NCI-H2196 (cell line): Measurements from ENCODE around the gene GNG12.

Source experiments
- DNase-seq: peaks from one replicate; lab custom pipeline; 2025; ENCODE audit not compliant: unreplicated experiment; lab: John Stamatoyannopoulos, UW

GNG12 gene

DNA sequence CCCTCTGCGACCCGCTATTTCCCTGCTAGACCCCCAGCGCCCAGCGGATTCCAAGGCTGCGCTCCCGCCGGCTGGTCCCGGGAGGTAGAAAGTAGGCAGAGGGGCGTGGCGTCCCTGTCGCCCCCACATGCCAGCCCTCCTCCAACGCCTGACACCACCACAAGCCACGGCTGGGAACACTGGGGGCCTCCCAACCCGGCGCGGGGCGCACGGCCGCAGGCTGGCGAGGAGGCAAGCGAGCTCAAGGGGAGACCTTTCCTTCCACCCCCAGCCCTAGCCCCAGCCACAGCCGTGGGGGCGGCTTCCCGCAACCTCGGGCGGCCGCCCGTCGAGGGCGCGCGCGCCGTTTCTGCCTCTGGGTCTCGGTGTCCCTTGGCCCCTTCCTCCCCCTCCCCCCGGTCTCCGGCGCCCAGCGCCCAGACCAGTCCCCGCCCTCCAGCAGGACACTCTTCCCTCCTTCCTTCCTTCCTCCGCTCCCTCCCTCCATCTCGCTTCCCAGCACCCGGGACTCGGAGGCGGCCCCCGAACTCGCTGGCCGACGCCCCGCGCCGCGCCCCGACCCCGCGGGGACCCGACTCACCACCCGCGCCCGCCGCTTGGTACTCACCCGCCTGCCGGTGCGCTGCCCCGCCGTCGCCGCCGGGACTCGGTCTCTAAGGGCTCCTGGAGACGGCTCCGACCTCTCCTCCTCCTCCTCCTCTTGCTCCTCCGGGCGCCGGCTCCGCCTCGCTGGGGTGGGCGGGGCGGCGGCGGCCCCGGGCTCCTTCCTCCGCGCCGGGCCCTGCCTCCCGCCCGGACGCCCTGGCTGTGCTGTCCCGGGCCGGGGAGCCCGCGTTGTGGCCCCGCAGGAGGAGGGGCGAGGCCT lies at the start of gene GNG12:
TSS of gene GNG12 (minus strand) at position 731 of the 865 bp plus-strand sequence. CDS start 125,781 bp downstream, outside the sequence.
- DNase-seq: peak; percentile 55

DNA sequence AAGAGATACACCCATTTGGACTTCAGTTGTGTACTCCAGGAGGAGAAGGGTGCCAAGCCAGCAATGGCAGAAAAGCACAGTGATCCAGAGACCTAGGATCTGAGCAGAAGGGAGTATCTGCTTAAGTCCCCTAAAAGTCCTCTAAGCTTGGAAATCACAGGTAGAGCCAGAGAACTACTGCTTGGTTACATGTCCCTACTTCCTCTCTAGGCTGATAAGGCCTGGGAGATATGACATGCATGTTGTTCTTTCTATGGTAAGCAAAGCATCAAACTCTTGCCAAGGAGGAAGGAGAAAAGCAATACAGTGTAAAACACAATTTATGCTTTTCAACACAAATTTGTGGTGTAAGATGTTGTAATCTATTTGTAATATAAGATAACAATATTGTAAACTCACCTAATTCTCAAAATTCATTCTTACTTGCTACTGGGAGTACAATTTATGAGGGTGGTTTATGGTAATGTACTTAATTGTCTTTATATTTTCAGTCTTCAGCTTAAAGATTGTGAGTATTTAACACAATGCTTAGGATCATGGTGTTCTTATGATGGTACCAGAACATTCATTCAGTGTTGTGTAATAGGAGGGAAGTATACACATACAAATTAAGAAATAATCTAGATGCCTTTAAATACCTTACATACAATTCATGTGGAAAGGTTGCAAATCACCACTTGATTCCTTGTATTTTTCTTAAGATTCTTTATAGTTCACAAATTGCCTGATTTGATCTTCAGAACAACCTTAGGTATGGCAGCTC lies 49.1 kb upstream of the GNG12 start:
- no peak for DNase-seq

DNA sequence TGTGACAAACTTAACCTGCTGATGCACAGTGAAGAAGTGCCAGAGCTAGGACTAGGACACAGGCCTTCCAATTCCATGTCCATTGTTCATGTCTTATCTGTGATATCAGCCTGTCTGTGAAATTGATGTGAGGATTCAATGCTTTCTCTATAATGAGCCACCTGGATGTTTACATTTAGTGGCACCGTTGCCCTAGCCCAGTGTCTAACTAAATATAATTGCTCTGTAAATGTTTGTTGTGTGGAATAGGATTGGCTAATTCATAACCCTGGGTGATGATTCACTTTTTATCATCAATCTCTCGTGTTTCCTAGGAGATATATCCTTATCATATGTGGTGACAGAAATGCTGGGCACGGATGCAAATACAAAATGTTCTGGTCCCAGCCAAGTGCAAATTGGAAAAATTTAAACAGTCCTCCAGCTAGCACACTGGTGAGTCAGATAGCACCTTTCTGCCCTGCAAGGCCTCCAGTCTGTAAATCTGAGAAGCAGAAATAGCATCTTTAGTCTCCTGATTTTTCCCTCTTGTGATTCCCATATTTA lies 46.9 kb upstream of the GNG12 start:
- peak; percentile 20 for DNase-seq

- no peak for DNase-seq
Observed at GRCh38 chr1:67879485-67879884, 46.2 kb upstream of the GNG12 start.

DNA sequence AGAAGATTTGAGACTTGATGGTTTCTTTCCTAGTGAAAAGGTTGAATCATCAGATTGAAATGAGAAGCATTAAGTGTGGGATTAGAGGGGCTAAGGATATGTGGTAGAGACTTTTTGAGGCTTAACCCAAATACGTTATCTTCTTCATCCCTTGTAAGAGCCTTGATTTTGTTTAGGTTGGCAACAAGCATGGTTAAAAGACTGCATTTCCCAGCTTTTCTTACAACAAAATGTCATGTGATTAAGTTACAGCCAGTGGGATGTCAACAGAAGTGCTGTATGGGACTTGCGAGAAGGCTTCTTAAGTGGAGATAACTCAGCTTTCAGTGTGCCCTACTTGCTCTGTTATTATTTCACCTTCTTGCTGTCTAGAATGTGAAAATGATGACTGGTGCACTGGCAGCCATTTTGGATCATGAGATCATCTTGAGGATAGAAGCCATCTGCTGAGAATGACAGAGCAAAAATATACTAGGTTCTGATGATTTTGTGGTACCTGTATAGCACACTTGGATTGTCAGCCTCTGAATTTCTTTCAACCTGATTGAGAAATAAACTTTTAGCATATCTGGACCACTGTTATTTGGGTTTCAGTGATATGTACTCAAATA lies 41.3 kb upstream of the GNG12 start:
- DNase-seq: no peak

DNA sequence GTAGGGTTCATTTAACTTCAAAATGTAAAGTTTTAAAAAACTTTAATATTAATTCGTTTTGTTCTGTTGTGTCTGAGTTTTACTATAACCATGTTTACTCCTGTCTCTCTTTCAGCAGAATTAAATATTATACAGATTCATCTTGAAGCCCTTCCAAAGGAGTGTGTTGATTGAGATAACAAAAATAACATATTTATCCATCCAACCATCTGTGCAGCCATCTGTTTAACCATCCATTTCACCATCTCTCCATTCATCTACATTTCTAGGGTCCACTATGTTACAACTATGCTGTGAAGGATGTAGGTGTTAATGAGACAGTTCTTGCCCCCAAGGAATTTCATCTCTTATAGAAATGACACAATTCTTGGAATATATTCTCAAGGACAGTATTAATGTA lies 36.0 kb upstream of the GNG12 start:
- DNase-seq: no peak

- no peak for DNase-seq
Observed at GRCh38 chr1:67863637-67864036, 30.4 kb upstream of the GNG12 start.

DNA sequence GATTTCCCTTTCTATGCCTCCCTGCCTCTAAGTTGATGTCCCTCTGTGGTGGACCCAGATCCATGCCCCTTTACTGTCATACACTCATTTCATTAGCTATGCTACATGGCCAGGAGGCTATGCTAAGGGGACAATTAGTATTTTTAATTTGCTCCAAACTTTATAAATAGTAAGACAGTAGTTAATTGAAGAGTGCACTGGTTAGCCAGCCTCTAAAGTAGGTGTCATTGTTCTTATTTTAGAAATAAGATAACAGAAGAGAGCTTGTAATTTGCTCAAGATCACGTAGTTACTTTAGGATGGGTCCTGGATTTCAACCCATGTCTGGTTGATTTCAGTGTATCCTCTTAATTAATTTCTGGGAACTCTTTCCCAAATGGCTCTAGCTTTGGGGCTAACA lies 29.4 kb upstream of the GNG12 start:
- no peak for DNase-seq

GRCh38 chr1:67861856-67862516 lies 28.7 kb upstream of the GNG12 start:
- DNase-seq: no peak

GRCh38 chr1:67860776-67861175 lies 27.5 kb upstream of the GNG12 start:
- no peak for DNase-seq

GRCh38 chr1:67856921-67857320 lies 23.7 kb upstream of the GNG12 start:
- no peak for DNase-seq

DNA sequence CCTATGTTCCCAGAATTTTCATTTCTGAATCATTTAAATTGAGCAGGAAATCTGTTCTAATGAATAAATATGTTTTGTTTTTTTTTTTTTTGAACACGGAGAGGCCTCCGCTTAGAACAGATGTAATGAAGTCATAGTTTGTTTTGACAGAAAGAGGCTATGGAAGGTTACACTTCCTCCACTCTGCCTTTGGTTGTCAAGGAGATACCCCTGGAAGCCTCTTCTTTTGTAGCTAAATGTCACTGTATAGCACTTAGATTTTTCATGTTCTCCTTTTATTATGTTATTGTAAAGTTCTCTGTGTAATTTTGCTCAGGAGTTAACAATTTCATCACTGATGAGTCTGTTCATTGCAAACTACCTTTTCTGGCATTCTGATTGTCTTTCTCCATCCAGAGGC lies 22.7 kb upstream of the GNG12 start:
- DNase-seq: no peak

DNA sequence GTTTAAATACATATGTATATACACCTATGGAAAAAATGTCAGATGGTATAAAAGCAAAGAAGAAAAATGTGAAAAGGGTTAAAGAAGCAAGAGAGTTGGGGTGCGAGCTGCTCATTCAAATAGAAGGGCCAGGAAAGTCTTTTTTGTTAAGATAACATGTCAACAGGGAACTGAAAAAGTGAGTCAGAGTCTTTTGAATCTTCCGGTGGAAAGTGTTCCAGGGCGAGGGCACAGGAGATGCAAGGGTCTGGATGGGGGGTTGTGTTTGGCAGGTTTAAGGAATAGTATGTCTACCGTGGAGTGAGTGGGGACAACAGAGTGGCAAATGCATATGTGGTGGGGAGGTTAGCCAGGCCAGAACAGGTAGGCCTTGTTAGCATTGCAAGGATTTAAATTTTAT lies 22.2 kb upstream of the GNG12 start:
- no peak for DNase-seq

- peak; percentile 49 for DNase-seq
Observed at GRCh38 chr1:67853704-67854103, 20.4 kb upstream of the GNG12 start.

DNA sequence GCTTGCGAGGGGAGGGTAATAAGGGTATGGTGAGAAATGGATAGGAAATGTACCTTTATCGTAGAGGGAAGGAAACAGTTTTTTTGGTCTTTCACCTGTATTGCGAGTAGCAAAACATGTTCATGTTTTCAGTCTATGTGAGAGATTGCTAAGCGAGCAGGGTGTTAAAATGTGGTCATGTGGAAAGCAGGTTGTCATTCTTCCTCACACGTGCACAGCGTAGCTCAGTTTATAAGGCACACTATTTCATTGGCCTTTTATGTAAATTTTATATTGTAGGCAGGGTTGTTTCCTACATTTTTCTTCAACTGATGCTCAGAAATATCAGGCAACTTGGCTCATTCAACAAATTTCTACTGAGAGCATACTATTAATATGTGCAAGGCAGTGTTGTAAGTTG lies 18.5 kb upstream of the GNG12 start:
- no peak for DNase-seq

GRCh38 chr1:67850611-67851075 lies 17.4 kb upstream of the GNG12 start:
- DNase-seq: peak; percentile 47

DNA sequence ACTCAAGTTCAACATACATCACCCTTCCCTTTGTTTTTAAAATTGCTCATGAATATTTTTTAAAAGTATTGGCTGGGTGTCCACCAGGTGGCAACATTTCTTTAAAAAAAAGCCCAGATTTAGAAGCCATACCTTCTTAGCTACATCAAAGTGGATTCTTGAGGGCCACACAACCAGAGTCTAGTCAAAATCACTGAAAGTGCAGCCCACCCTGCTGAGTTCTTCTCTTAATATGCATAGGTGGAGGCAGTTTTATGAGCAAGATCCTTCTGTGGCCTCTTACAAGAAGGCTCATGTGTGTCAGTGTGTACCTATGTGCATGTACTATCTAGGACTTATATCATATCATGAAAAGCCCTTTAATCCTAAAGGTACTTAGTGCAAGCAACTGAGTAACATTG lies 16.9 kb upstream of the GNG12 start:
- peak; percentile 29 for DNase-seq

DNA sequence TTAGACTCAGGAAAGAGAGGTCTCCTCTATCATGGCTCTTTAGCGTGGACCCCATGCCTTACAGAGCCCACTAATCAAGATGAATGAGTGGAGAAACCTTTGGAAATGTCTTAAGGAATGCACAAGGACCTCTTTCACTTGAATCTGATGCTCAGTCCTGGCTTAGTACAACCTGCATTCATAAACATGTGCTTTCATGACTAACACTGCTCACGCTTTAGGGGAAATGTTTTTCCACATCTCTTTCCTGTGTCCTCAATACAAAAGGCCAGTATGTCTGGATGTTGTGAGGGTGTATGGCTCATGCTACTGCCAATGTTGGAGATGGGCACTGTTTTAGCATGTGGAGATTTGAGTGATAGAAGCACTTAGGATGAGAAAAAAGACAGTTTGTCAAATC lies 14.2 kb upstream of the GNG12 start:
- DNase-seq: no peak

DNA sequence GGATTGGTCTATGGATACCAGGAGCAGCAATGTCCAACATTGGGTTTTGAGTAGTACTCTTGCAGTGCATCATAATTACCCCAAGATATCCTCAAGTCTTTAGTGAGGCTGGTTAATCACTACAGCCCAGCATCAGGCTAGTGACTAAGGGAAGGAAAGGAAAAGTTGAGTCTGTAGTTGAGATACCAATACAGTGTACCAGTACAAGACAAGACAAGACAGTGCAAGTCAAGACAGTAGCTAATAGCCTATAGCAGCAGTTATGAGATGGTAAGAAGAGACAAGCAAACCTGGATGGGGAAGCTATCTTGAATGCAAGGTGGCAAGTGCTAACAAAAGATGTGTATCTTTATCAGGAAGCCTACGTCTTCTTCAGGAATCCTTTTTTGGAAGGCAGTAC lies 13.3 kb upstream of the GNG12 start:
- DNase-seq: no peak

GRCh38 chr1:67844988-67845387 lies 11.7 kb upstream of the GNG12 start:
- DNase-seq: no peak

DNA sequence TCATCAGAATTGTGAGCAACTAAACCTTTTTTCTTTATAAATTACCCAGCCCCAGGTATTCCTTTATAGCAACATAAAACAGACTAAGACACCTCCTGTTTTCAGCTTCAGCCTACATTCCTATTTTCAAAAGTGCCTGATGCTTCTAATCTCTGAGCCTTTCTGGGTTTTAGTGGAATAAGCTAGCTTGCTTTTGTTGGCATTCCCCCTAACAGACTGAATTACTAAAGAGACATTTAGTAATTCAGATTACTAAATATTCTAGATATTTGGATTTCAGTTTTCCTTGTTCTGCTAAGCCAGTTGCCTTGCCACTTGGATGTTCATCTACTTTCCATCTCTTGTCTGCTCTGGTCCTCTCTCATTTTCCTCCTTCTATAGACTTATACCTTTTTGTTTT lies 10.5 kb upstream of the GNG12 start:
- DNase-seq: no peak
